ENCODE data around the gene TCF23.
A peak's percentile ranks its signal among the peaks of the same experiment; 100 is the strongest.
"Not testable (repeated sequence)": the region's sequence is repeated elsewhere in the genome, so short reads cannot be mapped to it uniquely, and the experiment has no call there.

The TCF23 gene

GRCh38 chr2:27148801-27149439, at the start of gene TCF23:
Gene TCF23, plus strand, starts transcription at chr2:27149004. Its CDS starts 130 bp downstream, at chr2:27149134.
- DNase-seq: no peak

GRCh38 chr2:27099334-27099955, 49.4 kb upstream of the TCF23 start:
- no peak for DNase-seq

- DNase-seq: no peak
Measured at GRCh38 chr2:27100036-27100435, 48.8 kb upstream of the TCF23 start.

GRCh38 chr2:27102329-27102728, 46.5 kb upstream of the TCF23 start:
- no peak for DNase-seq

- no peak for DNase-seq
Measured at GRCh38 chr2:27105981-27106380, 42.8 kb upstream of the TCF23 start.

GRCh38 chr2:27108221-27108620, 40.6 kb upstream of the TCF23 start:
- no peak for DNase-seq

- DNase-seq: no peak
Measured at GRCh38 chr2:27109083-27109482, 39.7 kb upstream of the TCF23 start.

- not testable (repeated sequence) for DNase-seq
Measured at GRCh38 chr2:27110603-27111352, 38.0 kb upstream of the TCF23 start.

GRCh38 chr2:27111392-27112078, 37.3 kb upstream of the TCF23 start:
- not testable (repeated sequence) for DNase-seq

GRCh38 chr2:27115519-27115918, 33.3 kb upstream of the TCF23 start:
- DNase-seq: no peak

GRCh38 chr2:27117995-27118524, 30.7 kb upstream of the TCF23 start:
- no peak for DNase-seq

- peak; percentile 41 to 48 for DNase-seq
Measured at GRCh38 chr2:27118525-27119329, 30.1 kb upstream of the TCF23 start, which contains the start of gene CGREF1. Gene CGREF1, minus strand, starts transcription at chr2:27119128. Its CDS starts 14,762 bp downstream, at chr2:27104366.

GRCh38 chr2:27119330-27119670, 29.5 kb upstream of the TCF23 start:
- not testable (repeated sequence) for DNase-seq

GRCh38 chr2:27121906-27122305, 26.9 kb upstream of the TCF23 start:
- DNase-seq: no peak

GRCh38 chr2:27122791-27123190, 26.0 kb upstream of the TCF23 start:
- no peak for DNase-seq

- DNase-seq: peak; percentile 70 to 79
Measured at GRCh38 chr2:27123302-27124150, 25.3 kb upstream of the TCF23 start, which contains the start of gene ABHD1. Gene ABHD1, plus strand, starts transcription at chr2:27123815. Its CDS starts 134 bp downstream, at chr2:27123949.

GRCh38 chr2:27125104-27125503, 23.7 kb upstream of the TCF23 start:
- no peak for DNase-seq

- no peak for DNase-seq
Measured at GRCh38 chr2:27126252-27126710, 22.5 kb upstream of the TCF23 start.

GRCh38 chr2:27127883-27128667, 20.7 kb upstream of the TCF23 start:
- no peak for DNase-seq
